Glutamatergic neuron (in vitro differentiated cells): ENCODE measurements around the gene PLA2G4F. TPM values are rescaled to one million over a fixed set of nuclear protein-coding genes. Genes with fewer than 3 reads are reported as not detected.

Experiments used
- DNase-seq: peaks from one replicate; pipeline ENCODE4 v3.0.0; 2022
- H3K27ac Mint-ChIP-seq: one replicate; pipeline ENCODE4 v1.8.0; 2020; ENCODE audit warnings: mild to moderate bottlenecking, mixed read lengths, inconsistent platforms; ENCODE audit not compliant: unreplicated experiment
- H3K27me3 Mint-ChIP-seq: one replicate; pipeline ENCODE4 v1.8.0; 2020; ENCODE audit warnings: mild to moderate bottlenecking, moderate library complexity, mixed read lengths, inconsistent platforms; ENCODE audit not compliant: unreplicated experiment
- H3K36me3 Mint-ChIP-seq: one replicate; pipeline ENCODE4 v1.8.0; 2020; ENCODE audit warnings: mild to moderate bottlenecking, mixed read lengths, inconsistent platforms; ENCODE audit not compliant: unreplicated experiment
- H3K4me1 Mint-ChIP-seq: one replicate; pipeline ENCODE4 v1.8.0; 2020; ENCODE audit warnings: mild to moderate bottlenecking, low read depth, mixed read lengths, inconsistent platforms; ENCODE audit not compliant: unreplicated experiment
- H3K4me3 Mint-ChIP-seq: one replicate; pipeline ENCODE4 v1.8.0; 2020; ENCODE audit warnings: mild to moderate bottlenecking, mixed read lengths, inconsistent platforms; ENCODE audit not compliant: unreplicated experiment
- H3K9me3 Mint-ChIP-seq: one replicate; pipeline ENCODE4 v1.8.0; 2020; ENCODE audit warnings: mild to moderate bottlenecking, moderate library complexity, mixed read lengths, inconsistent platforms; ENCODE audit not compliant: unreplicated experiment
- microRNA-seq: library from miRNA; unstranded; fragments of <30 nt; microRNA quantifications from one replicate; pipeline ENCODE4, GENCODE V29; 2020; ENCODE audit not compliant: unreplicated experiment
- total RNA-seq: library from RNA; stranded (reverse); fragmentation: NEBNext Ultra II Directional; extraction: Animal tissue kit (Norgen Biotek cat#: 25700); gene quantifications from one replicate; pipeline ENCODE4 v1.2.1, GENCODE V29; 2021; ENCODE audit not compliant: unreplicated experiment
- TF ChIP-seq, protein P1 (sequence below): fragments of 200-600 bp; sonication (generic); IDR thresholded peaks from one replicate; pipeline ENCODE4 v1.5.0; 2021; ENCODE audit not compliant: partially characterized antibody, unreplicated experiment

PLA2G4F gene
- total RNA-seq, 1 donor from 2014 or later, result not detected

DNA sequence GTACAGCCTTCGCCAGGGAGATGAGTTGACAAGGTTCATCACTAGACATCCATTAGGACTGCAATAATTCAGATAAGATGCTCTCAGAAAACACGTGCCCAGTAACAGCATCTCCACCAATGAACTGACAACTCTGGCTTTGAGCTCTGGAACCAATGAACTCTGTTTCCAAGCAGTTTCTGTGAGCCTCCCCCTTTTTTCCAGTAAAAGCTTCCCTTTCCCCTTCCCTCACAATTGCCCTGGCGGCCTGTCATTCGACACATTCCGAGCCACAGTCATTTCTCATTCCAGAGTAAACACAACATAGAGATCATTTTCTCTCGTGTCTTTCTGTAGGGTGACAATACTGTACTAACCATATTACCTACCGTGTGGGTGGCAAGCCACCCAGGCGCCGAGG is 65.7 kb downstream of the PLA2G4F start:
- no peaks in the 10 kb centered on the region for H3K36me3 Mint-ChIP-seq
- DNase-seq, result no peak
- H3K9me3 Mint-ChIP-seq, result peaks cover 6% of the 10 kb centered on the region
- H3K4me1 Mint-ChIP-seq, result peaks cover 11% of the 10 kb centered on the region
- TF ChIP-seq, protein P1, sequence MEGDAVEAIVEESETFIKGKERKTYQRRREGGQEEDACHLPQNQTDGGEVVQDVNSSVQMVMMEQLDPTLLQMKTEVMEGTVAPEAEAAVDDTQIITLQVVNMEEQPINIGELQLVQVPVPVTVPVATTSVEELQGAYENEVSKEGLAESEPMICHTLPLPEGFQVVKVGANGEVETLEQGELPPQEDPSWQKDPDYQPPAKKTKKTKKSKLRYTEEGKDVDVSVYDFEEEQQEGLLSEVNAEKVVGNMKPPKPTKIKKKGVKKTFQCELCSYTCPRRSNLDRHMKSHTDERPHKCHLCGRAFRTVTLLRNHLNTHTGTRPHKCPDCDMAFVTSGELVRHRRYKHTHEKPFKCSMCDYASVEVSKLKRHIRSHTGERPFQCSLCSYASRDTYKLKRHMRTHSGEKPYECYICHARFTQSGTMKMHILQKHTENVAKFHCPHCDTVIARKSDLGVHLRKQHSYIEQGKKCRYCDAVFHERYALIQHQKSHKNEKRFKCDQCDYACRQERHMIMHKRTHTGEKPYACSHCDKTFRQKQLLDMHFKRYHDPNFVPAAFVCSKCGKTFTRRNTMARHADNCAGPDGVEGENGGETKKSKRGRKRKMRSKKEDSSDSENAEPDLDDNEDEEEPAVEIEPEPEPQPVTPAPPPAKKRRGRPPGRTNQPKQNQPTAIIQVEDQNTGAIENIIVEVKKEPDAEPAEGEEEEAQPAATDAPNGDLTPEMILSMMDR, result no peak
- H3K27me3 Mint-ChIP-seq, result no peaks in the 10 kb centered on the region
- H3K27ac Mint-ChIP-seq, result no peak overlapping the region
- H3K4me3 Mint-ChIP-seq, result no peak overlapping the region

DNA sequence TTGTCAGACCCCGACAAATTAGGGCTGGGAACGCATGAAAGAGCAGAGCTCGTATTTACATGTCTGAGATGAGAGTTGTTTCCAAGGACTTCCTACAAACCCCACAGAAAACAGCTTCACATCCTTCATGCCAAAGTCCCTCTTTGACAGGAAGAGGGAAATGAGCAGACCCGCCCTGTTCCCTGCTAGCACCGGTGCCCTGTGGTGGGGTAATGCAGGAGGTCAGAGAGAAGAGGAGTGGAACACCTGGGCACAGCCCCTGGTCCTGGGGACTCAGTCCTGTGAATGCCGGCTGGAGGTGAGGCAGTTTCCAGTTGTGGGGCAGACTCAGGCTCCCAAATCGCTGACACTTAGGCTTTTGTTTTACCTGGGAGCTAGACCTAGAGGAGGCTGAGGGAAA is 66.1 kb downstream of the PLA2G4F start:
- TF ChIP-seq, protein P1, result no peak
- Mint-ChIP-seq H3K4me1 (peaks cover 11% of the 10 kb centered on the region), H3K27ac (no peak overlapping the region), H3K36me3 (no peaks in the 10 kb centered on the region), H3K4me3 (no peak overlapping the region), H3K27me3 (no peaks in the 10 kb centered on the region), H3K9me3 (peaks cover 6% of the 10 kb centered on the region)
- no peak for DNase-seq

DNA sequence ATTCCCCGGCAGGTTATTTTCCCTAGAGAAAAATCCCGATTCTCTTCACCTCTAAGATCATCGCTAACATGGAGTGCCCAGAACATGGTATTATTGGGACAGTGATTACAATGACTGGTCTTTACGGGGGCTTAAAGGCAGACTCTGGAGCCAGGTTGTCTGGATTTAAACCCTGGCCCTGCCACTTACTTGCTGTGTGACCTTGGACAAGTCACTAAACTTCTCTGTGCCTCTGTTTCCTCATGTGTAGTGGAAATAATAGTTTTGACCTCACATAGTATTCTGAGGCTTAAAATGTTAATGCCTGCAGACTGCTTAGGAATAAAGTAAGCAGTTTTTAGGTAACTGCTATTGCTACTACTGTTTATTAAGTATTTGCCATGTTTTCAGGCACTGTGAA is 66.5 kb downstream of the PLA2G4F start:
- Mint-ChIP-seq H3K27me3 (no peaks in the 10 kb centered on the region), H3K9me3 (peaks cover 6% of the 10 kb centered on the region)
- TF ChIP-seq, protein P1, result no peak

More for the DNA sequence above, 66.5 kb downstream of the PLA2G4F start:
- Mint-ChIP-seq H3K27ac (no peak overlapping the region), H3K4me3 (no peak overlapping the region), H3K36me3 (no peaks in the 10 kb centered on the region), H3K4me1 (peaks cover 11% of the 10 kb centered on the region)
- no peak for DNase-seq

Small RNA genes lying within 50 kb of the gene (microRNA-seq; reads per million reads assigned to microRNA genes)
- 17.1 reads per million, percentile 57 among the genes with 10 or more reads in this experiment for gene MIR627

Other genes starting within 250 kb of the PLA2G4F start
- 4.0 TPM for gene EHD4, start 184.1 kb downstream of the PLA2G4F start, total RNA-seq
- 1.0 TPM for gene PLA2G4E, start 135.6 kb downstream of the PLA2G4F start, total RNA-seq
- gene PLA2G4D, start 62.1 kb downstream of the PLA2G4F start, total RNA-seq, result not detected
- gene VPS39, start 51.7 kb upstream of the PLA2G4F start, total RNA-seq, result 94.4 TPM
- gene GANC, start 116.6 kb upstream of the PLA2G4F start, total RNA-seq, result 17.8 TPM
- gene TMEM87A, start 116.8 kb upstream of the PLA2G4F start, total RNA-seq, result 41.1 TPM
- 1.8 TPM for gene CAPN3, start 202.9 kb upstream of the PLA2G4F start, total RNA-seq